HG03575 (cell line): ENCODE results near the gene MOSPD2.

Source experiments
- ATAC-seq: cut with Tn5 transposase; IDR thresholded peaks from one replicate; pipeline ENCODE4 v1.9.1; 2021; ENCODE audit not compliant: unreplicated experiment, insufficient number of reproducible peaks, low FRiP score; ENCODE audit errors: extremely low read depth

Gene MOSPD2

DNA sequence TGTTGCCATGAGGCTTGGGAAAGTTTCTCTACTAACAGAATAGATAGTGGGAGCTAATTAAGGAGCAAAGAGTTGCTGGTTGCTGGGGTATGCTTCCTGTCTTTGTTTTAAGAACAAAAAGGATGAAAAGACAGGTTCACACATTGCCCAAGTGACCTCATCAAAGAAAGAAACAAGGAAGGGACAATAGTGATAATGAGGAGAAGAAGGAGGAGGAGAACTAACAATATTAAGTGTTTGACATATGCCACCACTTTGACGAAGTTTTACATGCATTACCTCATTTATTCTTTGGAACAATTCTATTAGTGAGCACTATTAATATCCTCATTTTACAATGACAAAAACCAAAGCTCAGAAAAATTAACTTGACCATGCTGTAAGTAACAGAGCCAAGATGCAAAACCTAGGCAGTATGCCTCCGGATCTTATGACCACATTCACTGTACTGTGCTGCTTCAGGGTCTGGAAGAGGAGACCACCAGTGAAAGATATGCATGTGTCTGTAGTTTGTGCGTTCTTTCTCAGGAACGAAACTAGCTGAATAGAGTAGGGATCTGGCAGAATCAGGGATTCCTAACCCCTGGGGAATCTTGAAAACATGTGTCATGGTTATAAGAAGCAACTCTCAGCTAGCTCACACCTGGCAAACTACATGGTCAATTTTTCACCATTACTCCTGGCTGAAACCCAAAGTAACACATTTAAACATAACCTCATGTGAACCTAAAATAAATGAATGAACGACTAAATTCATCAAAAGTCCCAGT, 83.8 kb downstream of the MOSPD2 start:
- no peak for ATAC-seq

DNA sequence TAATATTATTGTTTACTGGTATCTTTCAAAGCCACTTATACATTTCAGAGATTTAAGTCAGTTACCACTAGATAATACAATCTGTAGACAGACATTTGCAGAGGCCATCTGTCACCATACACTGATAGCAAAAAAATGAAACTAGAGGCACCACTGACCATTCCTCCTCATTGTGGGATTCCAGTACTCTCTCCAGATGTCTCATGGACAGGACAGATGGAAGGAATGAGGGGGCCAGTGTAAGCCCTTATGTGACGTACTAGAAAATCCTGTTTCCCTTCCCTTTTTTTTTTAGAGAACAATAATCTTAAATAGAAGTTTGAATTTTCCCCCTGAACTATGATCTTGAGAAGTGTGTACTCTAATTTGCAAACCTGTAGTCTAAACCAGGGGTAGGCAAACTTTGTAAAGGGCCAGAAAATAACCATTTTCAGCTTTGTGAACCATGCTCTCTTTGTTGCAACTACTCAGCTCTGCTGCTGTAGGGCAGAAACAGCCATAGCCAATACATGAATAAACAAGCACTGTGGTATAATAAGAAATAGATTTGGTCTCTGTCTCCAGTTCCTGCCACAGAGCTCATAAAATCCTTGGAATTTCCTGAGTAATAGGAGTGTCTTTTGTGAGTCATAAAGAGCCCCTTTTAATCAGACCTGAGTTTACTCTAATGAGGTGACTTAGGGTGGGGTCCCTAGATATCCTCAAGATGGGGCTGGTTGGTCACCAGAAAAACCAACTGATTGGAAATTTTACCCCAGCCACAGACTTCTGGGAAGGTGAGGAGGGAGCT, 90.4 kb downstream of the MOSPD2 start:
- no peak for ATAC-seq

DNA sequence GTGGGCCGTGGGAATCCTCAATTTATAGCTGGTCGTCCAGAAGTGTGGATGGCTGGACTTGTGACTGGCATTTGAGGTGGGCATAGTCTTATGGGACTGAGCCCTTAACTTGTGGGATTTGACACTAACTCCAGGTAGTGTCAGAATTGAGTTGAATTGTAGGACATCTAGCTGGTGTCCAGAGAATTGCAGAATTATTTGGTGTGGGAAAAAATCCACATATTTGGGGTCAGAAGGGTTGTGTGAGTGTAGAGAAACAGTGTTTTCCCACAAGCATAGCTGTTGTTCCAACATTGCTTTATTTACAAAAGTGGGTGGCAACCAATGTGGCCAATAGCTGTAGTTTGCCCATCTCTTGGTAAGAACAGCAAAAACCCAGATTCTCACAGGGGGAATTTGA, 91.3 kb downstream of the MOSPD2 start:
- no peak for ATAC-seq
